ENCODE data around the gene PTGER3. TPM values are rescaled to one million over a fixed set of nuclear protein-coding genes. Genes with fewer than 3 reads are reported as not detected.
A peak's percentile ranks its signal among the peaks of the same experiment; 100 is the strongest.

The PTGER3 gene
- total RNA-seq, 4 donors from 2014 or later, result 51.1 to 217 (median 119) TPM

GRCh38 chr1:70997793-70998192 is 49.8 kb downstream of the PTGER3 start:
- no peaks in the 10 kb centered on the region for H3K36me3 ChIP-seq
- no peak for DNase-seq
- H3K27ac ChIP-seq, result no peak overlapping the region
- intact Hi-C loops (cut with DNase I; ENCODE audit: low total_unique reads), result no loop called here
- no peaks in the 10 kb centered on the region for H3K27me3 ChIP-seq
- no peak for TF ChIP-seq POLR2A (IDR thresholded peaks at IDR 0.05)
- no peak for TF ChIP-seq CTCF (IDR thresholded peaks at IDR 0.05)
- H3K4me1 ChIP-seq, result peaks cover 0 to 5% of the 10 kb centered on the region in 2 donors
- H3K9me3 ChIP-seq, result no peaks in the 10 kb centered on the region
- H3K4me3 ChIP-seq, result no peak overlapping the region

GRCh38 chr1:70994753-70995268 is 52.8 kb downstream of the PTGER3 start:
- intact Hi-C loops (cut with DNase I; ENCODE audit: low total_unique reads), result no loop called here
- TF ChIP-seq CTCF (IDR thresholded peaks at IDR 0.05), result no peak
- no peak for TF ChIP-seq POLR2A (IDR thresholded peaks at IDR 0.05)
- Histone ChIP-seq H3K4me1 (peaks cover 0 to 6% of the 10 kb centered on the region in 2 donors), H3K4me3 (no peak overlapping the region), H3K9me3 (no peaks in the 10 kb centered on the region), H3K27me3 (no peaks in the 10 kb centered on the region), H3K27ac (no peak overlapping the region), H3K36me3 (no peaks in the 10 kb centered on the region)
- no peak for DNase-seq

- Histone ChIP-seq H3K4me3 (no peak overlapping the region), H3K4me1 (peaks cover 0 to 6% of the 10 kb centered on the region in 2 donors), H3K9me3 (no peaks in the 10 kb centered on the region), H3K27ac (no peak overlapping the region), H3K27me3 (no peaks in the 10 kb centered on the region), H3K36me3 (no peaks in the 10 kb centered on the region)
- intact Hi-C loops (cut with DNase I; ENCODE audit: low total_unique reads), result no loop called here
- TF ChIP-seq POLR2A (IDR thresholded peaks at IDR 0.05) (no peak), CTCF (IDR thresholded peaks at IDR 0.05) (no peak)
- no peak for DNase-seq
Observed at GRCh38 chr1:70993798-70994197, 53.8 kb downstream of the PTGER3 start.

- Histone ChIP-seq H3K36me3 (no peaks in the 10 kb centered on the region), H3K9me3 (no peaks in the 10 kb centered on the region), H3K27me3 (no peaks in the 10 kb centered on the region), H3K4me1 (peaks cover 0 to 9% of the 10 kb centered on the region in 2 donors), H3K27ac (no peak overlapping the region), H3K4me3 (no peak overlapping the region)
- TF ChIP-seq POLR2A (IDR thresholded peaks at IDR 0.05) (no peak), CTCF (IDR thresholded peaks at IDR 0.05) (no peak)
- DNase-seq, result no peak
- intact Hi-C loops (cut with DNase I; ENCODE audit: low total_unique reads), result no loop called here
Observed at GRCh38 chr1:70992521-70992920, 55.1 kb downstream of the PTGER3 start.

- peaks cover 0 to 9% of the 10 kb centered on the region in 2 donors for H3K4me1 ChIP-seq
- H3K27ac ChIP-seq, result peak overlapping the region in 1 of 2 donors; percentile 7
- H3K4me3 ChIP-seq, result no peak overlapping the region
- DNase-seq, result no peak
- H3K27me3 ChIP-seq, result no peaks in the 10 kb centered on the region
- intact Hi-C loops (cut with DNase I; ENCODE audit: low total_unique reads), result no loop called here
- no peaks in the 10 kb centered on the region for H3K36me3 ChIP-seq
- TF ChIP-seq CTCF (IDR thresholded peaks at IDR 0.05), result no peak
- no peak for TF ChIP-seq POLR2A (IDR thresholded peaks at IDR 0.05)
- no peaks in the 10 kb centered on the region for H3K9me3 ChIP-seq
Observed at GRCh38 chr1:70990469-70991253, 57.0 kb downstream of the PTGER3 start.
